Colon (tissue), 2 donors: ENCODE results near the gene CSNK2B.
"Not testable (repeated sequence)": the region's sequence is repeated elsewhere in the genome, so short reads cannot be mapped to it uniquely, and the experiment has no call there.

Experiments
- FAIRE-seq: peaks from 2 replicates; lab custom pipeline; 2012; peaks lifted over from hg19 to GRCh38; lab: Jason Lieb, UNC
- donor health status: control.
- donor health status: control.

CSNK2B gene

GRCh38 chr6:31687860-31688693 lies 22.2 kb downstream of the CSNK2B start:
- FAIRE-seq = no peak

- FAIRE-seq = no peak
Observed at GRCh38 chr6:31689249-31690110, 23.6 kb downstream of the CSNK2B start.

- no peak for FAIRE-seq
Observed at GRCh38 chr6:31690231-31691077, 24.6 kb downstream of the CSNK2B start.

GRCh38 chr6:31691078-31691463 lies 25.2 kb downstream of the CSNK2B start:
- no peak for FAIRE-seq

- no peak for FAIRE-seq
Observed at GRCh38 chr6:31691564-31692108, 25.8 kb downstream of the CSNK2B start.

- FAIRE-seq = no peak
Observed at GRCh38 chr6:31692353-31692752, 26.5 kb downstream of the CSNK2B start.

- no peak for FAIRE-seq
Observed at GRCh38 chr6:31692886-31693285, 27.0 kb downstream of the CSNK2B start.

GRCh38 chr6:31693535-31693934 lies 27.7 kb downstream of the CSNK2B start:
- no peak for FAIRE-seq

GRCh38 chr6:31697555-31697954 lies 31.7 kb downstream of the CSNK2B start:
- no peak for FAIRE-seq

GRCh38 chr6:31700740-31701401 lies 35.0 kb downstream of the CSNK2B start:
- FAIRE-seq = no peak

GRCh38 chr6:31701666-31702404 lies 36.0 kb downstream of the CSNK2B start:
- no peak for FAIRE-seq

GRCh38 chr6:31702405-31702818 lies 36.5 kb downstream of the CSNK2B start:
- no peak for FAIRE-seq

- no peak for FAIRE-seq
Observed at GRCh38 chr6:31702819-31703716, 37.2 kb downstream of the CSNK2B start, which contains the start of gene ABHD16A. Gene ABHD16A, minus strand, starts transcription at chr6:31703324. Its CDS starts 43 bp downstream, at chr6:31703281.

- no peak for FAIRE-seq
Observed at GRCh38 chr6:31705931-31706330, 40.1 kb downstream of the CSNK2B start.

GRCh38 chr6:31706599-31706998 lies 40.7 kb downstream of the CSNK2B start, which contains the start of gene LY6G6F:
Gene LY6G6F, plus strand, starts transcription at chr6:31706866. Its CDS starts 41 bp downstream, at chr6:31706907.
- no peak for FAIRE-seq

- FAIRE-seq = no peak
Observed at GRCh38 chr6:31707701-31708100, 41.8 kb downstream of the CSNK2B start.

GRCh38 chr6:31708224-31708623 lies 42.3 kb downstream of the CSNK2B start:
- no peak for FAIRE-seq

- not testable (repeated sequence) for FAIRE-seq
Observed at GRCh38 chr6:31709157-31709556, 43.3 kb downstream of the CSNK2B start.

- no peak for FAIRE-seq
Observed at GRCh38 chr6:31710523-31711219, 44.8 kb downstream of the CSNK2B start.
